Ovary (tissue), 3 donors: ENCODE measurements around the gene GNRH2.

Source experiments
- EP300 ChIP-seq: sonication (generic); formaldehyde crosslinking; IDR thresholded peaks from one replicate; pipeline ENCODE4 v1.6.1; 2017; ENCODE audit warnings: antibody characterized with exemption
- TF ChIP-seq, protein P1 (sequence below), 3 donors: fragments of 450-650 bp in 2 of 3; fragments of 200-600 bp in 1 of 3; IDR thresholded peaks; one replicate each; pipeline versions ENCODE4 v1.5.1 to v1.8.0; 2016 to 2022; ENCODE audit warnings: antibody characterized with exemption in 3 of 3, mild to moderate bottlenecking in 1 of 3
- donor health status: DM: no; HTN: no; CAD: no.

DNA sequence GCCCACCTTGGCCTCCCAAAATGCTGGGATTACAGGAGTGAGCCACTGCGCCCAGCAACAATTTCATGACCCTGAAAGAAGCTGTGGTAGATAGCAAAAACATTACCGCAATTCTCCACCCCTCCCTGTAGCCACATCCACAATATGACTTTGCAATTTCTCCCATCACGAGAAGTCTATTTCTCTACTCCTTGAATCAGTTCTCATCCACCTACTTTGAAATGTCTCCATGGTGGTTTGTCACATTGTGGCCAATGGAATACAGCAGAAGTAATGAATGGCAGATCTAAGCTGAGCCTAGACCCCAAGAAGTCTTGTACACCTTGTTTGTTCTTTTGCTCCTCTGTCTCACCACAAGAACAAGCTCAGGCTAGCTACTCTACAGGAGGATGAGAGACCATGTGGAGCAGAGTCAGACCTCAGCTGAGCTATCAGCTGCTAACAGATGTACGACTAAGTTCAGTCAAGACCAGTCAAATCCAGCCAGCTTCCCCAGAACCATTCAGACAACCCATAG is 34.3 kb downstream of the GNRH2 start:
- no peak for TF ChIP-seq EP300
- TF ChIP-seq, protein P1, sequence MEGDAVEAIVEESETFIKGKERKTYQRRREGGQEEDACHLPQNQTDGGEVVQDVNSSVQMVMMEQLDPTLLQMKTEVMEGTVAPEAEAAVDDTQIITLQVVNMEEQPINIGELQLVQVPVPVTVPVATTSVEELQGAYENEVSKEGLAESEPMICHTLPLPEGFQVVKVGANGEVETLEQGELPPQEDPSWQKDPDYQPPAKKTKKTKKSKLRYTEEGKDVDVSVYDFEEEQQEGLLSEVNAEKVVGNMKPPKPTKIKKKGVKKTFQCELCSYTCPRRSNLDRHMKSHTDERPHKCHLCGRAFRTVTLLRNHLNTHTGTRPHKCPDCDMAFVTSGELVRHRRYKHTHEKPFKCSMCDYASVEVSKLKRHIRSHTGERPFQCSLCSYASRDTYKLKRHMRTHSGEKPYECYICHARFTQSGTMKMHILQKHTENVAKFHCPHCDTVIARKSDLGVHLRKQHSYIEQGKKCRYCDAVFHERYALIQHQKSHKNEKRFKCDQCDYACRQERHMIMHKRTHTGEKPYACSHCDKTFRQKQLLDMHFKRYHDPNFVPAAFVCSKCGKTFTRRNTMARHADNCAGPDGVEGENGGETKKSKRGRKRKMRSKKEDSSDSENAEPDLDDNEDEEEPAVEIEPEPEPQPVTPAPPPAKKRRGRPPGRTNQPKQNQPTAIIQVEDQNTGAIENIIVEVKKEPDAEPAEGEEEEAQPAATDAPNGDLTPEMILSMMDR (IDR thresholded peaks at IDR 0.05), result no peak
